Sigmoid colon (tissue), 7 donors: Measurements from ENCODE around the gene LRRC31. TPM values are rescaled to one million over a fixed set of nuclear protein-coding genes. Genes with fewer than 3 reads are reported as not detected.

Experiments used
- DNase-seq: peaks from one replicate; pipeline ENCODE4 v3.0.0-alpha.2; 2019
- H3K27ac ChIP-seq, 4 donors: fragments of 200-600 bp; sonication (generic); one replicate each; pipeline ENCODE4 v1.5.1; 2016 to 2019; ENCODE audit warnings: mild to moderate bottlenecking in 1 of 4
- H3K27me3 ChIP-seq, 3 donors: fragments of 200-600 bp; sonication (generic); one replicate each; pipeline ENCODE4 v1.5.1; 2019; ENCODE audit warnings: mild to moderate bottlenecking in 1 of 3
- H3K36me3 ChIP-seq, 4 donors: fragments of 200-600 bp; sonication (generic); one replicate each; pipeline ENCODE4 v1.5.1; 2016 to 2019
- H3K4me1 ChIP-seq, 4 donors: fragments of 200-600 bp; sonication (generic); one replicate each; pipeline ENCODE4 v1.5.1; 2017 to 2019
- H3K4me3 ChIP-seq, 4 donors: fragments of 200-600 bp; sonication (generic); one replicate each; pipeline ENCODE4 v1.5.1; 2017 to 2019; ENCODE audit warnings: mild to moderate bottlenecking in 2 of 4, moderate library complexity in 1 of 4
- H3K9me3 ChIP-seq, 4 donors: fragments of 200-600 bp in 3 of 4; sonication (generic) in 3 of 4; one replicate each; pipeline versions ENCODE4 v1.5.1 to v1.6.1; 2013 to 2019
- CTCF ChIP-seq, 4 experiments: fragments of 450-650 bp in 3 of 4; fragments of 200-600 bp in 1 of 4; IDR thresholded peaks; one replicate each; pipeline ENCODE4 v1.5.1; 2016 to 2019; ENCODE audit warnings: antibody characterized with exemption in 4 of 4, mild to moderate bottlenecking in 3 of 4, moderate library complexity in 2 of 4
- EP300 ChIP-seq, 4 donors: sonication (generic); formaldehyde crosslinking; IDR thresholded peaks; one replicate each; pipeline ENCODE4 v1.6.1; 2017; ENCODE audit warnings: antibody characterized with exemption in 4 of 4
- POLR2A ChIP-seq, 2 donors: fragments of 450-650 bp; IDR thresholded peaks; one replicate each; pipeline ENCODE4 v1.6.1; 2016; ENCODE audit warnings: antibody characterized with exemption in 2 of 2, mild to moderate bottlenecking in 2 of 2, moderate library complexity in 2 of 2
- POLR2AphosphoS5 ChIP-seq, 4 donors: sonication (generic); formaldehyde crosslinking; IDR thresholded peaks; one replicate each; pipeline ENCODE4 v1.6.1; 2017; ENCODE audit warnings: antibody characterized with exemption in 4 of 4
- WGBS, 2 donors: extraction: QIAGEN DNeasy Blood & Tissue Kit; methylation state at CpG; one replicate each; pipeline ENCODE4 v1.1.7; 2013; 5-methylcytosine and 5-hydroxymethylcytosine counted together
- intact Hi-C: fragments of 100-400 bp; cut with DNase I; formaldehyde crosslinking; loops from one replicate; pipeline ENCODE4 v1.15.1; 2023
- polyA plus RNA-seq, 3 donors: library from polyadenylated mRNA; stranded (reverse); fragments of 200-250 nt; gene quantifications; one replicate each; pipeline ENCODE4 v1.2.3, GENCODE V29; 2013
- total RNA-seq, 4 donors: library from RNA; depleted of rRNA; stranded (reverse); fragments of >200 nt; gene quantifications; one replicate each; pipeline ENCODE4 v1.1.0, GENCODE V29; 2016
- donor health status: healthy with polysubstance abuse.
- donor health status: Bipolar disorder and iron deficiency.
- donor health status: healthy.

Gene LRRC31
- total and polyA plus RNA-seq, 7 donors: 0.36 to 81.1 (median 31.2) TPM; not detected in 3

GRCh38 chr3:169861871-169862270, 7.9 kb downstream of the LRRC31 start:
- no peaks in the 10 kb centered on the region for H3K9me3 ChIP-seq
- H3K4me3 ChIP-seq: no peak overlapping the region
- TF ChIP-seq POLR2A (IDR thresholded peaks at IDR 0.05) (no peak), EP300 (IDR thresholded peaks at IDR 0.05) (no peak), POLR2AphosphoS5 (IDR thresholded peaks at IDR 0.05) (no peak), CTCF (IDR thresholded peaks at IDR 0.05) (no peak)
- intact Hi-C loops: no loop called here
- no peaks in the 10 kb centered on the region for H3K36me3 ChIP-seq
- no peaks in the 10 kb centered on the region for H3K27me3 ChIP-seq
- no peak overlapping the region for H3K27ac ChIP-seq
- 85 to 93% methylated on average over 5 of the region's 5 CpGs for WGBS, 2 donors
- H3K4me1 ChIP-seq: peaks cover 0 to 5% (median 0%) of the 10 kb centered on the region in 4 donors
- DNase-seq: no peak

GRCh38 chr3:169857811-169858210, 11.9 kb downstream of the LRRC31 start:
- TF ChIP-seq EP300 (IDR thresholded peaks at IDR 0.05): no peak
- peaks cover 0 to under 1% (median 0%) of the 10 kb centered on the region in 3 donors for H3K27me3 ChIP-seq
- no peaks in the 10 kb centered on the region for H3K9me3 ChIP-seq
- WGBS, 2 donors: 66 to 92% methylated on average over 2 of the region's 2 CpGs
- no peak overlapping the region for H3K4me3 ChIP-seq
- intact Hi-C loops: no loop called here
- no peak for DNase-seq
- H3K4me1 ChIP-seq: no peaks in the 10 kb centered on the region
- no peak overlapping the region for H3K27ac ChIP-seq
- H3K36me3 ChIP-seq: no peaks in the 10 kb centered on the region

- DNase-seq: no peak
- H3K9me3 ChIP-seq: no peaks in the 10 kb centered on the region
- WGBS, 2 donors: 92 to 95% methylated on average over 3 of the region's 3 CpGs
- H3K4me3 ChIP-seq: no peak overlapping the region
- peaks cover 0 to 9% (median 0%) of the 10 kb centered on the region in 4 donors for H3K4me1 ChIP-seq
- no peak overlapping the region for H3K27ac ChIP-seq
- H3K27me3 ChIP-seq: peaks cover 0 to 4% (median 0%) of the 10 kb centered on the region in 3 donors
- TF ChIP-seq EP300 (IDR thresholded peaks at IDR 0.05) (no peak), POLR2A (IDR thresholded peaks at IDR 0.05) (no peak), POLR2AphosphoS5 (IDR thresholded peaks at IDR 0.05) (no peak), CTCF (IDR thresholded peaks at IDR 0.05) (no peak)
- no peaks in the 10 kb centered on the region for H3K36me3 ChIP-seq
- intact Hi-C loops: no loop called here
Observed at GRCh38 chr3:169855514-169855913, 14.2 kb downstream of the LRRC31 start.

GRCh38 chr3:169850618-169851017, 19.1 kb downstream of the LRRC31 start:
- TF ChIP-seq EP300 (IDR thresholded peaks at IDR 0.05) (no peak), CTCF (IDR thresholded peaks at IDR 0.05) (no peak), POLR2AphosphoS5 (IDR thresholded peaks at IDR 0.05) (no peak), POLR2A (IDR thresholded peaks at IDR 0.05) (no peak)
- peaks cover 0 to 9% (median 0%) of the 10 kb centered on the region in 4 donors for H3K4me1 ChIP-seq
- no peak overlapping the region for H3K27ac ChIP-seq
- no peaks in the 10 kb centered on the region for H3K36me3 ChIP-seq
- intact Hi-C loops: no loop called here
- H3K27me3 ChIP-seq: peaks cover 0 to 4% (median 0%) of the 10 kb centered on the region in 3 donors
- no peaks in the 10 kb centered on the region for H3K9me3 ChIP-seq
- no peak for DNase-seq
- no peak overlapping the region for H3K4me3 ChIP-seq

- Histone ChIP-seq H3K4me3 (no peak overlapping the region), H3K9me3 (no peaks in the 10 kb centered on the region), H3K4me1 (peaks cover 0 to 9% (median 0%) of the 10 kb centered on the region in 4 donors), H3K27ac (no peak overlapping the region), H3K27me3 (peaks cover 0 to 4% (median 0%) of the 10 kb centered on the region in 3 donors), H3K36me3 (no peaks in the 10 kb centered on the region)
- TF ChIP-seq POLR2A (IDR thresholded peaks at IDR 0.05) (no peak), POLR2AphosphoS5 (IDR thresholded peaks at IDR 0.05) (no peak)
- intact Hi-C loops: no loop called here
- 97 to 99% methylated on average over 3 of the region's 3 CpGs for WGBS, 2 donors
- DNase-seq: no peak
Observed at GRCh38 chr3:169848741-169849140, 21.0 kb downstream of the LRRC31 start.

GRCh38 chr3:169847896-169848295, 21.8 kb downstream of the LRRC31 start:
- no peak overlapping the region for H3K4me3 ChIP-seq
- TF ChIP-seq EP300 (IDR thresholded peaks at IDR 0.05): no peak
- TF ChIP-seq POLR2A (IDR thresholded peaks at IDR 0.05): no peak
- TF ChIP-seq CTCF (IDR thresholded peaks at IDR 0.05): no peak
- no peak for TF ChIP-seq POLR2AphosphoS5 (IDR thresholded peaks at IDR 0.05)
- no peaks in the 10 kb centered on the region for H3K36me3 ChIP-seq
- H3K27ac ChIP-seq: no peak overlapping the region
- peaks cover 0 to 4% (median 0%) of the 10 kb centered on the region in 3 donors for H3K27me3 ChIP-seq
- H3K4me1 ChIP-seq: peaks cover 0 to 9% (median 0%) of the 10 kb centered on the region in 4 donors
- WGBS, 2 donors: 16 to 57% methylated on average over 4 of the region's 4 CpGs
- DNase-seq: no peak
- intact Hi-C loops: no loop called here
- no peaks in the 10 kb centered on the region for H3K9me3 ChIP-seq
